ENCODE measurements around the gene THRAP3. TPM values are rescaled to one million over a fixed set of nuclear protein-coding genes. Genes with fewer than 3 reads are reported as not detected.

Gene THRAP3
- total and polyA plus RNA-seq, 2 of the 8 experiments (the other 6 are each of a cell fraction or from before 2014, with no cell fraction given): 40.2 to 183 TPM

DNA sequence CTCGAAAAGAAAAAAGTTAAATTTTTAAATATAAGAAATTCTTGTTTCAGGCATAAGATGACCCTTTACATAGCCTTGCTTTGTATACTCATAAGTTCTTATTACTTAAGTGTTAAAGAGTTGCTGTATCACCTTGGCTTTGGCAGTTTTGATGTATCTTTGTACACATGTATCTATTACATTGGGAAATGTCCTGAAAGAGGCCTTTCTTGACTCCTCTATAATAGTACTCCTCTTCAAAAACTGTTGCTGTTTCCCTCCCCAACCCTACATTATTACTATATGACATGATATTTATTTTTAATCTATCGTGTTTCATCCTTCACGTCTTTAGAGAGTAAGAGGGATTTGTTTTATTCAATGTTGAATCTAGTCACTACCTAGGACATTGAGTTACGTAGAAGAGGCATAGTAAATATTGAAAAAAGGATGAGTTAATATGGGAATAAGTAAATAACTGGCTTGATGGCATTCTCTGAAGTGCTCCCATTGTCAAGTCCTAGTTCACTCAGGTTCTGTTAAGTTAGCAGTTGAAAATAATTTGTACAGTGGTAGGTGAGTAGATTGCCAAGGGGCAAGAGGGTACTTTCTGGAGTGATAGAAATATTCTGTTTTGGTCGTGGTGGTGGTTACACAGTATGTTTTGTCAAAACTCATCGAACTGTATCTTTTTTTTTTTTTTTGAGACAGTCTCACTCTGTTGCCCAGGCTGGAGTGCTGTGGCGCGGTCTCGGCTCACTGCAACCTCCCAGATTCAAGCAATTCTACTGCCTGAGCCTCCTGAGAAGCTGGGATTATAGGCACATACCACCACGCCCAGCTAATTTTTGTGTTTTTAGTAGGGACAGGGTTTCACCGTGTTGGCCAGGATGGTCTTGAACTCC, 8.2 kb downstream of the THRAP3 start:
- no peaks in the 10 kb centered on the region; the same call in 1 of the 2 replicates for H3K79me1 ChIP-seq (ENCODE audit: low read depth, low read length)
- POLR2A ChIA-PET (ENCODE audit: partially characterized antibody): interaction anchor here (0.8 to 1.3 kb wide), 5 partner anchors 7 to 15 kb away, joined by 3 to 5 read pairs (median 3); no protein-coding TSS in a partner anchor
- H3K79me2 ChIP-seq (ENCODE audit: control insufficient read depth in 1 of 2, insufficient read depth in 2 of 2, low read length in 2 of 2): peaks cover 52 to 99% of the 10 kb centered on the region in 2 experiments
- no peak overlapping the region for H2BK5ac ChIP-seq (ENCODE audit: low read depth, low read length)
- H2BK20ac ChIP-seq (ENCODE audit: low read length): no peak overlapping the region
- H3K18ac ChIP-seq (ENCODE audit: extremely low read depth, low read length): no peak overlapping the region
- CTCF ChIA-PET (ENCODE audit: partially characterized antibody): interaction anchor here (1.0 to 1.1 kb wide), 2 partner anchors 7 to 10 kb away, joined by 3 read pairs; no protein-coding TSS in a partner anchor
- no peaks in the 10 kb centered on the region for H3K9me3 ChIP-seq (ENCODE audit: insufficient read depth in 2 of 2, low read depth in 1 of 2, low read length in 1 of 2)
- H3K36me3 ChIP-seq (ENCODE audit: control insufficient read depth in 2 of 4, insufficient read depth in 4 of 4, low read length in 3 of 4): peaks cover 0 to 31% (median 10%) of the 10 kb centered on the region in 4 experiments; a peak in 5 of 8 replicates
- H4K8ac ChIP-seq (ENCODE audit: extremely low read depth, insufficient read depth, low read length): no peak overlapping the region
- no peaks in the 10 kb centered on the region; a peak in 1 of 7 replicates for H3K4me1 ChIP-seq (replicated peaks in 1 of 4; ENCODE audit: control insufficient read depth in 3 of 4, insufficient read depth in 4 of 4, low read length in 3 of 4)
- no peak overlapping the region for H2BK120ac ChIP-seq (replicated peaks; ENCODE audit: low read depth, low read length)
- no peaks in the 10 kb centered on the region for H3K27me3 ChIP-seq (replicated peaks in 1 of 4; ENCODE audit: control insufficient read depth in 3 of 4, extremely low read depth in 1 of 4, insufficient read depth in 3 of 4, low read length in 3 of 4)
- no peak overlapping the region for H3K4me3 ChIP-seq (ENCODE audit: extremely low read depth in 1 of 4, insufficient read depth in 2 of 4, low read depth in 3 of 4, low read length in 4 of 4)
- no peak overlapping the region for H3K23ac ChIP-seq (ENCODE audit: insufficient read length)
- no peak overlapping the region for H3K27ac ChIP-seq (ENCODE audit: low read depth, low read length)
- no peak overlapping the region for H4K91ac ChIP-seq (replicated peaks; ENCODE audit: insufficient read length, low read length)
- no peak overlapping the region for H3K56ac ChIP-seq (replicated peaks; ENCODE audit: insufficient read length, low read depth, low read length)
- no peak overlapping the region for H2AK5ac ChIP-seq (ENCODE audit: low read depth, low read length)
- no peak overlapping the region for H3K14ac ChIP-seq (ENCODE audit: insufficient read length)
- no peak overlapping the region for H2BK15ac ChIP-seq (ENCODE audit: low read length)
- H3K9ac ChIP-seq (replicated peaks in 1 of 4; ENCODE audit: extremely low read depth in 1 of 4, low read depth in 3 of 4, low read length in 3 of 4): no peak overlapping the region
- 89% methylated on average over 11 of the region's 11 CpGs; no CpG with 5 or more reads in 1 of the 2 experiments for WGBS, 2 experiments (ENCODE audit: extremely low coverage in 1 of 2, insufficient coverage in 1 of 2, insufficient read length in 1 of 2, insufficient replicate concordance in 2 of 2, low coverage in 1 of 2, low lambda C conversion rate in 2 of 2, missing lambda C conversion rate in 1 of 2)
- H4K20me1 ChIP-seq (replicated peaks in 1 of 2; ENCODE audit: control insufficient read depth in 1 of 2, insufficient read depth in 2 of 2, low read length in 2 of 2): peaks cover 7 to 11% of the 10 kb centered on the region in 2 experiments
- no peak overlapping the region for H4K5ac ChIP-seq (ENCODE audit: insufficient read length, low read depth, low read length)
- no peak overlapping the region for H2BK12ac ChIP-seq (ENCODE audit: low read depth, low read length)
- no peaks in the 10 kb centered on the region for H3K23me2 ChIP-seq (ENCODE audit: low read depth, low read length)
- DNase-seq (ENCODE audit: low read depth in 1 of 2, low spot score in 2 of 2) (no peak), FAIRE-seq (no peak)
- no peak overlapping the region for H3K4ac ChIP-seq (replicated peaks; ENCODE audit: insufficient read length, low read depth, low read length)
- no peak overlapping the region for H3K4me2 ChIP-seq (ENCODE audit: insufficient read depth in 1 of 2, low read depth in 2 of 2, low read length in 2 of 2)
- no peak overlapping the region for H2AFZ ChIP-seq (ENCODE audit: low read length)
- TF ChIP-seq SP1 (IDR thresholded peaks at IDR 0.05; ENCODE audit: low read depth, low read length): no peak
- TF ChIP-seq TAF1 (IDR thresholded peaks at IDR 0.05; ENCODE audit: low read depth, low read length): no peak
- no peak for TF ChIP-seq POU5F1 (IDR thresholded peaks at IDR 0.05; ENCODE audit: low read depth, low read length)
- TF ChIP-seq USF2 (IDR thresholded peaks at IDR 0.05; ENCODE audit: low read length): no peak
- no peak for TF ChIP-seq TBP (IDR thresholded peaks at IDR 0.05; ENCODE audit: low read depth, low read length)
- no peak for TF ChIP-seq CREB1 (IDR thresholded peaks at IDR 0.05)
- no peak for TF ChIP-seq JUN (IDR thresholded peaks at IDR 0.05; ENCODE audit: low read depth, low read length)
- no peak for TF ChIP-seq BRCA1 (IDR thresholded peaks at IDR 0.05; ENCODE audit: low read depth, low read length)
- no peak for TF ChIP-seq KDM1A (IDR thresholded peaks at IDR 0.05; ENCODE audit: borderline replicate concordance, low read length)

Data from H1 (cell line).